HG03135 (cell line): ENCODE data around the gene TRPV5.
A peak's percentile ranks its signal among the peaks of the same experiment; 100 is the strongest.

Experiments
- ATAC-seq: cut with Tn5 transposase; IDR thresholded peaks from one replicate; pipeline ENCODE4 v1.9.1; 2021; ENCODE audit warnings: mild to moderate bottlenecking, moderate library complexity; ENCODE audit not compliant: unreplicated experiment

The TRPV5 gene

GRCh38 chr7:142889816-142890215 is 43.7 kb downstream of the TRPV5 start:
- no peak for ATAC-seq

- ATAC-seq = no peak
Measured at GRCh38 chr7:142887282-142888015, 46.1 kb downstream of the TRPV5 start.

- no peak for ATAC-seq
Measured at GRCh38 chr7:142886866-142887265, 46.7 kb downstream of the TRPV5 start.

DNA sequence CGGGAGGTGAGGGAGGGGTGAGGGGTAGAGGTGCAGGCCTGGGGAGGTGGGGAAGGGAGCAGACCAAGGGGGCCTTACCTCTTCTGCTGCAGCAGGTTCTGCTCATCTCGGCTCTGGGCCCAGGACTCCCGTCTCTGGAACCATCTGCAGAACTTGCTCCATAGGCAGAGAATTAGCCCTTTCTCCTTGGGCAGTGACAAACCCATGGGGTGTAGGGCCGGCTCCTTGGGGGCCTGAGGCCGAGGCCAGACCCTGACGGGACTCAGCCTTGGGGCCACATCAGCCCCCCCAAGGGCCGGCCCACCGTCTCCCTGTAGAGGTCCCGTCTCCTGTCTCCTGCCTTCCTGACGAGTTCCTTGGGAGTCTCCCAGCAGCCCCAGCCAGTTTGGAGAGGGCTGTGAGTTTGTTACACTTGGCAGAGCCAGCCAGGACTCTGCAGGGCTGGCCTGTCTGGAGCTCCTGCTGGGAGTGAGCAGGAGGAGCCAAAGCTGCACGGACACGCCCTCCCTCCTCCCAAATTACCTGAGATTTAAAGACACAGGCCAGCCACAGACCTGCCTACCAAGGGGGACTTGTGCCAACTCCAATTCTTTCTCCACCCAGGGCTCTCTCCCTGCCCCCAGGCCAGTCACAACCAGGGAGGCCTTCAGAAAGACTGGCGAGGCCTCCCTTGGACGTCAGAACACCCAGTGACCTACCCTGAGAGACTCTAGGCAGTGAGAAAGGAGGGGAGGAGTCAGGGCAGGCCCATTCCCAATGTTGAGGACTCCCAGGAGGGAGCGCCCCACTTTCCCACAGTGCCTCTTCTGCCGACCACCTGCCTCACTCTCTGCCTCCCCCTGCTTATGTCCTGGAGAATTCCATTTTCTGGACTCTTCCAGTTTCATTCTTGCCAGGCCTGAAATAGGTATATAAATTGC is 48.0 kb downstream of the TRPV5 start, which contains the start of gene TRPV6:
TSS of gene TRPV6 (minus strand) at position 435 of the 920 bp plus-strand sequence.
- ATAC-seq = no peak

GRCh38 chr7:142884286-142884640 is 49.3 kb downstream of the TRPV5 start:
- no peak for ATAC-seq

DNA sequence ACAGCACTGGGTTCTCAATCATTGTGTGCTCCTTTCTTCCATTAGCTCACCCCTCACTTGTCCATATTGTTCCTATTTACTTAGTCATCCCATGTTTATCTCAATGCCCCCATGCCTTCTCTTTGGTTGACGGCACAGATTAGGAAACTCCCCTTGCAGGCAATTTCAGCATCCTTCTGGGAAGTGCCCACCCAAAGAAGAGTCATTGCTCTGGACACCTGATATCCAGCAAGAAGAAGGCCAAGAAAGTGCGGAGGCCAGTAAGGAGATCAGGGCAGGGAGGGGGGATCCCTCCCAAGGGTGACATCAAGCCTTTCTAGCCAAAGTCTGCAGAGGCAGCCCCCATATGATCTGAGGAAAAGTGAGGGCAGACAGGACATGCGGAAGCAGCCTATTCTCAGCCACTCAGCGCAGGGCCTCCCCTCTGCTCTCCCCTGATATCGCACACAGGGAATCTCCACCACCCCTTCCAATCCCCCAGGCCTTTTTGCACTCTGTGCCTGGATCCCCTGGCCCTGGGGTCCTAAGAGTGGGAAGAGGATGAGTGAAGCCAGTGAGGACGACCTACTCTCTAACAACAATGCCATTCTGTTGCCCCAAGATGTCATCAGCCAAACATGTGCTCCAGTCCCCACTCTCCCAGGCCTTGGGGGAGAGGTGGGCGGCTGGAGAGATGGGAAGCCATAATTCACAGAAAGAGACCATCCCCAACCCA is 49.8 kb downstream of the TRPV5 start:
- ATAC-seq = no peak

GRCh38 chr7:142883145-142883544 is 50.4 kb downstream of the TRPV5 start:
- no peak for ATAC-seq

DNA sequence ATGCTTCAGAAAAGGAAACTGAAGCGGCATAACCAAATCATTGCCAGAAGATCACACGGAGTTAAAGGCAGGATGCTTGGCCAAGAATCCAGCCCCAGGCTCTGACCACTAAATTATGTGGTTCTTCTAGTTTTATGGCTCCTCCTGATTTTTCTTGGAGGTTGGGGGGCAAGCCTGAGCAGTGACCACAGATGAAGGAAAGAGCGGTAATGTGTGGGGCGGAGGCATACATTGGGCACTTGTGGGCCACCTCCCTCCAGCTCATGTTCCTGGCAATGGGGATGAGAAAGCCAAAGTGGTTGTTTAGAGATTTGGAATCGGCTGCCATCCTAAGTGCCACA is 51.2 kb downstream of the TRPV5 start:
- ATAC-seq = no peak

- ATAC-seq = no peak
Measured at GRCh38 chr7:142881586-142882337, 51.8 kb downstream of the TRPV5 start.

- ATAC-seq = peak; percentile 61
Measured at GRCh38 chr7:142880876-142881505, 52.6 kb downstream of the TRPV5 start.

- no peak for ATAC-seq
Measured at GRCh38 chr7:142879060-142879459, 54.5 kb downstream of the TRPV5 start.

- no peak for ATAC-seq
Measured at GRCh38 chr7:142878315-142878714, 55.2 kb downstream of the TRPV5 start.

DNA sequence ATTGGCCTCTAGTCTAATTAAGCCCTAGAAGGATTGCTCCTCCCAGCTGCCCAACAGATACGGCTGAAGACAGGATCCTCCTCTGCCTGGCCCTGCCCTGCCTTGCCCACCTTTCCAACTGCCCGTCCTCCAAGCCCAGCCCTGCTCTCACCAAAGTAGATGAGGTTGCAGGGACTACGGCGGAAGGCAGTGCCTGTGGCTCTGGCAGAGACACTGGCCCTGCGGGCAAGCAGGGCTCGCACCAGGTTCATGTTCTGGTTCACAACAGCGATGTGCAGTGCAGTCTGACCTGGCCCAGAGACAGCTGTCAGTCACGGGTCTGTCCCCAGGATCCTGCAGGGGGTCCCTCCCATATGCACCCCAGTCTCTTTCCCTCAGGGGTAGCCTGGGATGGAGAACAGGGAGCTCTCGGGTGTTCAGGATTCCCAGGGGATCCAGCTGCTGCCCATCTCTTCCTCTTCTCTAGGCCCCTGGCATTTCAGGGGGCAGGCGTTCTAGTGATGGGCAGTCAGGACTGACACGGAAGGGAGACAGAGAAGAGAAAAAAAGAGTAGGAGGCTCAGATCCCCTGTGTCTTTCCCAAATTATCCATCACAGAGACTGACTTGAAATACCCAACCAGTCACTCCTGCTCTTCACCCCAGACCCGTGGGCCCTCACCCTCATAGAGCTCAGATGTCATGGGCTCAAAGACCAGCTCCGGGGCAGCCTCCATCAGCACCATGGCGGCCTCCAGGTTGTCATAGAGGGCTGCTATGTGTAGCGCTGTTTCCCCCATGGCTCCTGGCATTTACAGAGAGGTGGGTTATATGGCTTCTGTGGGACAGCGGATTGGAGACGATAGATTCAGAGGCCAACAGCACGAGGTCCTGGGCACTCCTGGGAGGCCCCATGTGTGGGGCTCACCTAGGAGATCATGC is 56.3 kb downstream of the TRPV5 start:
- no peak for ATAC-seq

DNA sequence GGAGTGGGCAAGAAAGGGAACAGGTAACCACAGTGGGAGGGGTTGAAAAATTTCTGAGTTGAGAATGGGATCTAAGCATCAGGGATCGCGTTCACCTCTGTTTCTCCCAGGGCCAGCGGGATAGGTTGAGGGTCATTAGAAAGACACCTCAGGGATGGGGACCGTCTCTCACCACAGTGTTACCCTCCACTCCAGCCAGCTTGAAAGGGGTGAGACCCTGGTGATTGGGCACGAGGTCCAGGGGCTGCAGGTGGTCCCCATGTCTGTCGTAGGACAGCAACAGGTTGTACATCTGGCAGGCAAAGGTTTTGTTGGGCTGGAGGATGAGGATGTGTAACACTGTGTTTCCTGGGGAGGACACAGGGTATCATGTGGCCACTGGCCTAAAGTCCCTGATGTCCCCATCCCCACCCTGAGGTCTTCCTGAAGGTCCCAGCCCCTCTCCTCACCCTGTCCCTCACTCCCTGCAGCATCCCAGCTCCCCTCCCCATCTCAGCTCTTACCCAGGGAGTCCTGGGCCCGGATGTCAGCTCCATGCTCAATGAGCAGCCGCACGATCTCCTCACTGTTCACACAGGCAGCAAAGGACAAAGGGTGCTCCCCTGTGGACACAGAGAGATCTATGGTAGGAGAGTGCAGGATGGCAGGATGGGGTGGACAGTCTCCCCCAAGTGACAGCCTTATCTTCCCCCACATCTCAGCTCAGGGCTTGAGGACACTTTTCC is 57.1 kb downstream of the TRPV5 start:
- no peak for ATAC-seq

DNA sequence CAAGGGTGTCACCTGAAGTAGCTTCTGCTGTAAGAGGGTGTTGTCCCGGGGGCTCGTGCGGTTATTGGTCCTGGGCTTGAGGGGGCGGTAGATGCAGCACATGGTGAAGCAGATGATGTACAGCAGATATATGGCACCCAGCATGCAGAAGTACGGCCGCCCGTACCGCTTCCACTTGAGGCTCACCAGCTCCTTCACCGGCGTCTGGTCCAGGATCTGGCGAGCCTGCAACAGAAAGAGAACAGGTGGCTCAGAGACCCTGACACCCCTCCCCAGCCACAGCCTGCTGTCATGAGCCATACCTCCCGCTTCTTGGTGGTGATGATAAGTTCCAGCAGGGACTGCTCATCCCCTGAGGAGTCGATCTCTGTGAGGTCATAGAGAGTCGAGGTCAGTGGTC is 58.1 kb downstream of the TRPV5 start:
- no peak for ATAC-seq

DNA sequence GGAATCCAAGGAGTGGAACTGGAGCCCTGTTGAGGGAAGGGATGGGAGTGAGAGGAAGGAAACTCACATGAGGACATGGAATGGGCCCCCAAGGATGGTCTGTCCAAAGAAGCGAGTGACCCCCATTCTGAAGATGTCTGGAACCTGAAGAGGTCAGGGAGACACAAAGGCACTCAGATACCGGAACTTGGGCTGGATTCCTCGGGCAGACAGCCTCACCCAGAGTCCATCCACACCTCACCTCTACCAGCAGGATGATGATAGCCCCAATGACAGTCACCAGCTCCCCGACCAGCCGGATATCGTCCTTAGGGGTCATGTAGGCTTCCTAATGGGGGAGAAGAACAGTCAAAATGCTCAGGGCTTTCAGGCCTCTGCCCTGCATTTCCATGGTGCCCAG is 58.7 kb downstream of the TRPV5 start:
- ATAC-seq = no peak

DNA sequence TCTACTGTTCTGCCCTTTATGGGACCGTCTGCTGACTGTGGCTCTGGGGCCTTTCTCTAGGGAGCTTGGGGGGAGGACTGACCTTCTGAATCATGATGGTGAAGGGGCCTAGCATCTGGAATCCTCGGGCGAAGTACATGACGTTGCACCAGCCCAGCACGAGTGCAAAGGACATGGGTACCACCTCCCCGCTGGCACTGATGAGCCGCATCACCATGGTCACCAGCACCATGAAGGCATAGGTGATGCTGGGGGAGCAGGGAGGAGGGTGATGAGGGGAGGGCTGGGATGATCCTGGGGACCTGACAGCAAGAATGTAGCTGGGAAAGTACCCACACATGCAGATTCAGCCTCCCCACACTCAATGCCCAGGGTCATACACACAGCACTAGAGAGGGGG is 59.1 kb downstream of the TRPV5 start:
- no peak for ATAC-seq

GRCh38 chr7:142873871-142874270 is 59.7 kb downstream of the TRPV5 start:
- no peak for ATAC-seq
